Epidermal melanocyte (primary cell): ENCODE measurements around the gene CAVIN3.

Source experiments
- DNase-seq: peaks from one replicate; pipeline ENCODE4 v3.0.0; 2011; ENCODE audit warnings: low spot score; ENCODE audit not compliant: insufficient read length

CAVIN3 gene

GRCh38 chr11:6270584-6271246 is 49.6 kb downstream of the CAVIN3 start:
- DNase-seq, result no peak

GRCh38 chr11:6269994-6270393 is 50.3 kb downstream of the CAVIN3 start:
- DNase-seq, result no peak
